GM23248 (cell line): ENCODE measurements around the gene AGRN.

Source experiments
- EZH2 ChIP-seq: fragments of 200-600 bp; sonication (generic); IDR thresholded peaks from 2 replicates; pipeline ENCODE4 v1.6.1; 2018; ENCODE audit warnings: antibody characterized with exemption, mild to moderate bottlenecking; ENCODE audit not compliant: insufficient read depth, poor library complexity, severe bottlenecking
- EZH2phosphoT487 ChIP-seq: fragments of 200-600 bp; sonication (generic); IDR thresholded peaks from 2 replicates; pipeline ENCODE4 v1.6.1; 2018; ENCODE audit warnings: antibody characterized with exemption, moderate library complexity, mild to moderate bottlenecking, low read depth; ENCODE audit not compliant: insufficient read depth

DNA sequence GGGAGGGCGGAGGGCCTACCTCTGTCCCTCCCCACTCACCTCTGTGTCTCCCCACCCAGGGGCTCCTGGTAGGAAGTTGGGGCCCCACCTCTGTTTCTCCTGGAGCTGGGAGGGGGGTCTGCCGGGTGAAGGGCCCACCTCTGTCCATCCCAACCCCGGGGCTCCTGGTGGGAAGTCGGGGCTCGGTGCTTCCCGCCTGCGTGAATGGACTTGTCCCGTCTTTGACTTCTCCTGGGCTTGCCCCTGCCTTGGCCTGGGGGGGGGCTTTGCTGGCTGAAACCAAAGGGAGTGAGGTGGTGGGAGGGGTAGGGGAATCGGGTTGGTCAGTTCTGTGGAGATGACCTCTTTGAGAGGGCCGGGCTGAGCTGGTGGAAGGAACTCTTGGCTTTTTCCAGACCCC lies 5.8 kb downstream of the AGRN start:
- TF ChIP-seq EZH2 (no peak), EZH2phosphoT487 (no peak)
